ENCODE measurements around the gene NAA80. TPM values are rescaled to one million over a fixed set of nuclear protein-coding genes. Genes with fewer than 3 reads are reported as not detected.

Gene NAA80
- polyA plus RNA-seq, 3 donors, result 2.3 to 21.3 (median 4.6) TPM

DNA sequence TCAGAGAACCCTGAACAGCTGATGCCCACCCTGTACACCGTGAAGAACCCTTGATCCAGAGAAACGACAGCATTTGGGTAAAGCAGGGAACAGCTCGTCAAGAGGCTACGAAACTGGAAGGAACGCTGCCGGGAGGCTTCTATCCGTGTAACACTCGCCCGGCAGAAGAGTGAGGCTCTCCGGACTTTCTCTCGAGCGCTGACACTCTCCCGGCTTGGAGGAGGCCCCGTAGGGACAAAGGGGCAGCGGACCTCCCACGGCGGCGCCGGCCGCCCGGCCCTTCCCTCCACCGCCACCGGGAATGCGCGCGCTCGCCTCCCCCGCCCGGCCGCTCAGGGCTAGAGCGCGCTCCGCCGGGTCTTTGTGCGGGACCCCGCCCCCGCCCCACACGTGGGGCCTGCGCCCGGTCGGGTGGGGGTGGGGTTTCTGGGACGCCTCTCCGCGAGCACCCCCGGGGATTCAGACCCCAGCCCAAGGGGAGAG lies 21.7 kb upstream of the NAA80 start:
- TF ChIP-seq CTCF (IDR thresholded peaks at IDR 0.05), result no peak
- intact Hi-C loops (cut with micrococcal nuclease), result loop anchor here (2.0 kb wide), 1 partner anchor 22 kb away; the partner anchor contains the start of genes HYAL3 (in 2 of the 2) and NAA80 (in 2 of the 2)
- Mint-ChIP-seq H3K4me1 (peaks cover 82% of the 10 kb centered on the region), H3K9me3 (no peaks in the 10 kb centered on the region), H3K36me3 (peaks cover 18 to 36% of the 10 kb centered on the region in 2 donors), H3K4me3 (peak overlapping the region; percentile 86 to 94), H3K27ac (peak overlapping the region; percentile 38 to 95 (median 88)), H3K27me3 (ENCODE audit: low read depth in 3 of 3) (peaks cover 0 to 4% (median 2%) of the 10 kb centered on the region in 3 donors)
- peaks cover 26% of the 10 kb centered on the region for H3K79me2 ChIP-seq (ENCODE audit: insufficient read depth, low read length)
- H3K4me1 ChIP-seq (ENCODE audit: control insufficient read depth in 1 of 2, insufficient read depth in 2 of 2, low read length in 2 of 2), result peaks cover 80 to 89% of the 10 kb centered on the region in 2 donors
- peak overlapping the region; percentile 18 to 97 for H3K27ac ChIP-seq (ENCODE audit: low read depth in 1 of 2, low read length in 2 of 2)
- peak overlapping the region; percentile 90 for H3K9ac ChIP-seq (ENCODE audit: insufficient read depth, low read length, poor library complexity, severe bottlenecking)
- peaks cover 4% of the 10 kb centered on the region for H4K20me1 ChIP-seq (ENCODE audit: insufficient read depth, low read length)
- H3K36me3 ChIP-seq (replicated peaks in 1 of 2; ENCODE audit: control insufficient read depth in 1 of 2, insufficient read depth in 2 of 2, low read length in 2 of 2), result peaks cover 0 to 23% of the 10 kb centered on the region in 2 donors
- peak overlapping the region; percentile 87 for H3K4me2 ChIP-seq (replicated peaks; ENCODE audit: extremely low read depth, low read length, poor library complexity, severe bottlenecking)
- WGBS (ENCODE audit: insufficient coverage), result 0% methylated on average over 31 of the region's 45 CpGs
- no peaks in the 10 kb centered on the region for H3K9me3 ChIP-seq (replicated peaks in 1 of 2; ENCODE audit: control insufficient read depth in 1 of 2, insufficient read depth in 1 of 2, low read length in 2 of 2)
- peak overlapping the region; percentile 86 for H2AFZ ChIP-seq (ENCODE audit: insufficient read depth, low read depth, low read length, poor library complexity, severe bottlenecking)
- H3K4me3 ChIP-seq (replicated peaks in 1 of 3; ENCODE audit: low read depth in 2 of 3, low read length in 3 of 3), result peak overlapping the region; percentile 60 to 90 (median 77)
- no peaks in the 10 kb centered on the region for H3K27me3 ChIP-seq (ENCODE audit: control insufficient read depth in 2 of 2, insufficient read depth in 2 of 2, low read length in 2 of 2)
- peak in 2 of 3 donors; percentile 32 to 36 for DNase-seq

DNA sequence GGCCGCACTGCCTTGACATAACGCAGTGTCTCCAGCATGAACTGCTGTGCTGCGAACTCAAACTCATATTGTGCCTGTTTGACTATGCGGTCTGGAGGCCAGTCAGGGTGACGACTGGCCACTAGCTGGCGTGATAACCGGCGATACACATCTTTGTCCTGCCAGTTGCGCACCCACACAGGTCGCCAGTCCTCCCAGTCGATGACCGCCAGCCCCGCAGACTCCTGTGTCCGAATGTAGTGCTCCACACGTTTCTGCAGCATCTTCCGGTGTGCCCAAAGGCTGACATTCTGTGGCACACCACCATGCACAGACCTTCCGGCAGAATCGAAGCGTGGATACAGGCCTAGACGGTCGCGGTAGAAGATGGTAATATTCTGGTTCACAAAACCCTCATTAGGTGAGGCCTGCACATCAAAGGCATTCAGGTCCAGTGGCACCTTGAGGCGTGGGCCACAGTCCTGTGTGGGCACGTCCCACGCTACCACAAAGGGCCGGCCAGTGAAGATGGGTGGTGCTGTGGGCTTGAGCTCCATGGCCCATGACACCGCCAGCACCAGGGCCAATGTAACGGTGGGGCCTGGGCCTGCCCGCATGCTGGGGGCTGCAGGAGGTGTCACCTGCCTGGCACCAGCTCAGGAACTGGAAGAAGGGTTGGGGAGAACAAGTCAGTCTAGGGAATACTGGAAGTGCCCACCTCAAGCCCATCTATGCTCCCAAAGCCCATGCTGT lies 20.9 kb upstream of the NAA80 start:
- peaks cover 22 to 41% of the 10 kb centered on the region in 2 donors for H3K36me3 Mint-ChIP-seq
- Histone ChIP-seq H3K4me2 (replicated peaks; ENCODE audit: extremely low read depth, low read length, poor library complexity, severe bottlenecking) (peak overlapping the region; percentile 87), H3K4me1 (ENCODE audit: control insufficient read depth in 1 of 2, insufficient read depth in 2 of 2, low read length in 2 of 2) (peaks cover 71 to 81% of the 10 kb centered on the region in 2 donors), H3K9ac (ENCODE audit: insufficient read depth, low read length, poor library complexity, severe bottlenecking) (peak overlapping the region; percentile 90), H2AFZ (ENCODE audit: insufficient read depth, low read depth, low read length, poor library complexity, severe bottlenecking) (no peak overlapping the region), H3K4me3 (replicated peaks in 1 of 3; ENCODE audit: low read depth in 2 of 3, low read length in 3 of 3) (peak overlapping the region; percentile 60 to 90 (median 77)), H3K79me2 (ENCODE audit: insufficient read depth, low read length) (peaks cover 21% of the 10 kb centered on the region), H3K27ac (ENCODE audit: low read depth in 1 of 2, low read length in 2 of 2) (peak overlapping the region; percentile 18 to 81), H4K20me1 (ENCODE audit: insufficient read depth, low read length) (peaks cover 2% of the 10 kb centered on the region), H3K36me3 (replicated peaks in 1 of 2; ENCODE audit: control insufficient read depth in 1 of 2, insufficient read depth in 2 of 2, low read length in 2 of 2) (peaks cover 0 to 28% of the 10 kb centered on the region in 2 donors), H3K9me3 (replicated peaks in 1 of 2; ENCODE audit: control insufficient read depth in 1 of 2, insufficient read depth in 1 of 2, low read length in 2 of 2) (no peaks in the 10 kb centered on the region), H3K27me3 (ENCODE audit: control insufficient read depth in 2 of 2, insufficient read depth in 2 of 2, low read length in 2 of 2) (no peaks in the 10 kb centered on the region)
- H3K27me3 Mint-ChIP-seq (ENCODE audit: low read depth in 3 of 3), result peaks cover 0 to 5% (median 2%) of the 10 kb centered on the region in 3 donors
- H3K4me1 Mint-ChIP-seq, result peaks cover 74% of the 10 kb centered on the region
- no peaks in the 10 kb centered on the region for H3K9me3 Mint-ChIP-seq
- peak overlapping the region in 3 of 7 donors; percentile 74 to 87 (median 80) for H3K27ac Mint-ChIP-seq
- WGBS (ENCODE audit: insufficient coverage), result 97% methylated on average over 26 of the region's 29 CpGs
- no peak for TF ChIP-seq CTCF (IDR thresholded peaks at IDR 0.05)
- H3K4me3 Mint-ChIP-seq, result peak overlapping the region; percentile 86 to 94
- DNase-seq, result no peak
- intact Hi-C loops (cut with micrococcal nuclease), result loop anchor here (2.0 kb wide), 1 partner anchor 21 kb away; the partner anchor contains the start of genes HYAL3 (in 2 of the 2) and NAA80 (in 2 of the 2)
